Hematopoietic multipotent progenitor cell treated with erythropoietin and hydrocortisone succinate and interleukin-3 and kit ligand, for 4 days (in vitro differentiated cells): ENCODE measurements around the gene ROR1.
"Not testable (repeated sequence)": the region's sequence is repeated elsewhere in the genome, so short reads cannot be mapped to it uniquely, and the experiment has no call there.

Experiments used
- DNase-seq: peaks from one replicate; pipeline ENCODE4 v3.0.0-alpha.2; 2015

ROR1 gene

GRCh38 chr1:63759778-63760177 is 14.0 kb upstream of the ROR1 start:
- no peak for DNase-seq

- DNase-seq = no peak
Measured at GRCh38 chr1:63770381-63770780, 3.4 kb upstream of the ROR1 start.

DNA sequence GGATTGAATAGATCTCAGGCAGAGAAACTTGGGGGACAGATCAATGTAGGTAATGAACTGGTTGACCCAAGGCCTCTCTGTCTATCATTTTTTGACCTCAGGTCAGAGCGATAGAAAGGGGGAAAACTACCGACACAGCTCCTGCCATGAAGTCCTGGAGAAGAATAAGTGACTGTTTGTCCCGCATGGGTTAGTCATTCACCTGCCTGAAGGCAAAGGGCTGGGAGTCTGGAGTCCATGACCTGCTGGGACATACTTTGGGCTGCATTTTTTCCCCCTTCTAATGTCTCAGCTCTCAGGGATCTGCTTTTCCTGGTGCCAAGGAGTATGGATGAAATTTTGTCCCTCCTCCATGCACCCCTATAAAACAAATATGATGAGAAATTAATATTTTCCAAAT is 1.6 kb upstream of the ROR1 start:
- DNase-seq = no peak

GRCh38 chr1:63772876-63773275 is 941 bp upstream of the ROR1 start:
- DNase-seq = no peak

- no peak for DNase-seq
Measured at GRCh38 chr1:63773496-63773814, 362 bp upstream of the ROR1 start.

- peak; percentile 33 for DNase-seq
Measured at GRCh38 chr1:63774617-63775417, 1.0 kb downstream of the ROR1 start.

GRCh38 chr1:63775418-63776127 is 1.8 kb downstream of the ROR1 start:
- no peak for DNase-seq

DNA sequence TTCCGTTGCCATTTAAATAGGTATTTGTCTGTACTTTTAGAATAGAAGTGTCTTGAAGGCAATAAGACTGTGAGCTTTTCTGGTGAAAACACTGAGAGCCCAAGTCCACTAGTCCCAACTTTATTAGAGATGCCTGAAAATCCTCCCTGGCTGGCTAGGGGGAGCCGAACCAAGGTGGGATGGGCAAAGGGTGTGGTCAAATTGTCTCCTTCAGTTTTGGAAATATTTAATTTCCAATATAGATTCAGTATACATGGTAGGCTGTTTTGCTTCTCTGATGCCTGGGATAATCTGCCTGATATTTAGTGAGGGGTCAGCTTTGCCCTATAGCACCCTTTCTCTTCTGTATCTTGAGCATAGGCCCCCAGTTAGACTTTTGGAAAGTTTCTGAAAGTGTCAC is 3.5 kb downstream of the ROR1 start:
- DNase-seq = no peak

DNA sequence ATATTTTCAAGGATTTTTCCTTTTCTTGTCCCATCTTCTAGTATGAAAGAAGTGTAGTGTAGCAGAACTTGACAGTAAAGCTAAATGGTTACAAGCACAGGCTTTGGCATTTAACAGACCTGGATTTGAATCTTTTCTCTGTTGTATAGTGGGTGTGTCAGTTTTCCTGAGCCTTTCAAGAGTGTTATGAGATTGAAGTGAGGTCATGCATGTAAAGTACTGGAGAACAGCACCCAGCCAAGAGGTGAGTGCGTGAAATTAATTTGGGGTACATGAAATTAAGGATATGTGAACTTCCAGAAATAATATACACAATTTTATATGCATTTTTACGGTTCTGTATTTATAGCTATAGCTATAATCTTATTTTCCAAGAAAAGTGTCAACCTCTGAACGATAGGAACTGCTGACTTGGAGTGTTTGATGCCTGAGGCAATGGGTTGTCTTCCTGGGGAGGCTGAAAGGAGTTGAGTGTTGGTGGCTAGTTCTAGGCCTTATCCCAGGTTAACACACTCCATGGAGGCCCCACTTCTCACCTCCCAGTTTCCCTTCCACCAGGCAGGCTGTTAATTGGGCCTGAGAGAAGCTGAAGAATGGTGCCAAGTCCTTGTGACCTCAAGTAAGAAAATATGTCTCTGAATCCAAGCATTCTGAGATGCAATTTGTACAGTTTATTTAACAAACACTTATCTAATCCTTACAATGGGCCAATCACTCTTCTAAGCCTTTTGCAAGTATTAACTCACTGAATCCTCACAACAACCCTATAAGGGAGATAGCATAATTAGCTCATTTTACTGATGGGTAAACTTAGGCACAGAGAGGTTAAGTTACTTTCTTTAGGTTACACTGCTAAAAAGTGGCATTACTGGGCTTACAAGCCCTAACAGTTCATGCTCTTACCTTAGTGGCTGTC is 4.4 kb downstream of the ROR1 start:
- no peak for DNase-seq

DNA sequence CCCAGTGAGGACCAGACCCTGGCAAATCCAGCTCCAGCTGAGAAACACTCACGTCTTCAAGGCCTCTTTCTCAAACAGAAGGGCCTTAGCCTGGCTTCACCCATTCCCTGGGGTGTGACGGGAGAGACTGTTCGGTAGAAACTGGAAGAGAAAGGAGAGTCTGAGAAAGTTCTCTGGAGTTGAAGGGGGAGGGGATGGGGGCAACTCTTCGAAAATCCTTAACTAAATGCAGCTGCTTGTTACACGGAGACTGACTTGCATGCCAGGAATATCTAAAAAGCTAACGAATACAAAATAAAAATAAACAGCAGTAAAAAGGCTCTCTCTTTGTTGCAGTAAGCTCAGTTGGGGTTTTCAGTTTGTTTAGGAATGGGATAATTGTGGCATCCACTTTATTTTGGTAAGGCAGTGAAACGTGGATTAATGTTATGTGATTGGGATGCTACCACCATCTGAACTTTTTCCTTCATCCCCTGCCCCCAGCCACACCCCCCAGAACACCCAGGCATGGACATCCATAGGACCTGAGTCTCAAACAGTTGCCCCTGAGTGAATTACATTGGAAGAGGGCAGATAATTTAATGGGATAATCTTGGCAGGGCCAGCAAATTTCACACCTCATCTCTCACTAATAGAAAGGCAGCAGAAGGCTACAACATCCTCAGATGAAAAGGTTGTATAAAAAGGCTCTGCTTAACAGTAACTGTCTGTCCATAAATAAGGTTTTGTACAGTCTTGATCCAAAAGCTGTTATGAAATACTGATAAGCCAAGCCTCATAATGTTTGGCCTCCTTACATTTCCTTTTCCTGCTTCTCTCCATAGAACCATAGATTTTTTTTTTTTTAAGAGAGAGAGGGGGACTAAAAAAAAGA is 5.8 kb downstream of the ROR1 start:
- DNase-seq = no peak

- no peak for DNase-seq
Measured at GRCh38 chr1:63780565-63780964, 6.7 kb downstream of the ROR1 start.

- DNase-seq = no peak
Measured at GRCh38 chr1:63782982-63783381, 9.2 kb downstream of the ROR1 start.

DNA sequence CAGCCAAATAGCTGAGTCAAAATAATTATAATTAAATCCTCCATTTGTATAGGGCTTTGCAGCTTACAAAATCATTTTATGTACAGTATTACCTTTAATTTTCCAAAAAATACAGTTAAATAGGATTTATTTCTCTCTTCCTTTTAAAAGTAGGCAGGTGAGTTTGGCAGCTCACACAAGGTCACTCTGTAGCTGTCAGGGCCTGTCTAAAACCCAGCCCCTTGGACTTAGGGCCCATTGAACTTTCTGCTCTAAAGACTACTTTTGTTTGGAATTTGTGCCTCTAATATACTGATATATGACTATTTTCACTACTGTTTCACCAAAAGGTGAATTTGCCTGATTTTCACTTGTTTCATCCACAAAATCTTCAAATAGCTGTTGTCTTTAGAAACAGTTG is 10.3 kb downstream of the ROR1 start:
- DNase-seq = no peak

DNA sequence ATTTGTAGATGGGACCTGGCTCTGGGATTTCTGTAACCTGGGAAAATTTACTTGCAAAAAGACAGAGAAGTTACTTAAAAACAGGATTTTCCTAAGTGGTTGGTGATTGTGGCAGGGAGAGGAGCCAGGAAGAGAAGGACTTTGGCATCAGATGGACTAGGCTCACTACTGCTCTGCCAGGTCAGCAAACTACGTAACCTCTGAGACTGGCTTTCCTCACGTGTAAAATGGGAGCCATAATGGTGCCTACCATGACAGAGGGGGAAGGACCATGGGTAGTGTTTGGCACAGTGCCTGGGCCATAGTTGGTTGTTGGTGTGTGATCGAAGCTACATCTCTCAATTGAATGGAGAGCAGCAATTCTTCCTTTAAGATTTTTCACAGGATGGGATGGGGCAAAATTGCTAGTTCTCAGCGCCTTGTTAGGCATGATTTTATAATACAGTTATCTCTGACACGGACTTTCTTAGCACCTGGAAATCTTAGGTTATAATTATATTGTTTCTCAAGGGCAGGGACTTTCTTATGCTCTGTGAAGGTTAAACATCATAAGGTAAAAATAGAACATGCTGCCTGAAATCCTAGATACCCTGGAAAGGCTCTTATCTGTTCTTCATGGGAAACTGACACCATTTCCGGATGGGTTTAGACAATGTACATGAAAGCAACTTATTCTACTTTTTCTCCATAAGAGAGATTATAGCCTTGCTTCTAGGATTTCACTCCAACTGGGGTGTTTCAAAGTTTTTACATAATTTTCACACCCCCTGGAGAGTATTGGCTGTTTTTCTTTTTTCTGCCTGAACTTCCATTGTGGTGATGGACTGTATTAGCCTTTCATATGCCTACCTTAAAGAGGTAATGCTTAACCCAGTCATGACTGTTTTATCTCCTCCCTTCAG is 10.9 kb downstream of the ROR1 start:
- DNase-seq = no peak

DNA sequence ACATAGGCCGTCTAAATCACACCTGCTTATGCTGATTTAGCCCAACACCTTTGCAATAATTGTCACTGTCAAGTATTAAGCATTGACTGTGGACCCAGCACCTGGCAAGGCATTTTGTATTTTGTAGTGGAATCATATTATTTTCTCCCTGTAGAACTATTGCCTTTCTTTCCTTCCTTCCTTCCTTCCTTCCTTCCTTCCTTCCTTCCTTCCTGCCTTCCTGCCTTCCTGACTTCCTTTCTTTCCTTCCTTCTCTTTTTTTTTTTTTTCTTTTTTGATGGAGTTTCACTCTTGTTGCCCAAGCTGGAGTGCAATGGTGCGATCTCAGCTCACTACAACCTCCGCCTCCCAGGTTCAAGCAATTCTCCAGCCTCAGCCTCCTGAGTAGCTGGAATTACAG is 13.5 kb downstream of the ROR1 start:
- DNase-seq = not testable (repeated sequence)

DNA sequence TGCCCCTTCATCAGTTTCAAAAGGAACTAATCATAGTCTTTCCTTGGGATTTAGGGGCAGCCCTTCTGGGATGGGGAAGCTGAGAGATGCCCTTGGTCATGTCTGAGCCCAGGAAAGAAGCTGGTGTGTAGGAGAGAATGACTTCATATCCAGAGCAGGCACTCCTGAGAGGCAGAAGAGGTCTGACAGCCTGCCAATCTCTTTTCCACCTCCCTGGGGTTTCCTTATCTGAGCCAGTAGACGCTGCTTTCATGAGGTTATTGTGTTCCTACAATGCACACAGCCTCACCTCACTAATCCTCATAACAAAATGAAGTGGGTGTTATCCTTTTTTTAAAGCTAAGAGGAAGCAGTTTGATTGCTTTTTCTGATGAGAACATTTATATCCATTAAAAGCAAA is 14.1 kb downstream of the ROR1 start:
- no peak for DNase-seq

DNA sequence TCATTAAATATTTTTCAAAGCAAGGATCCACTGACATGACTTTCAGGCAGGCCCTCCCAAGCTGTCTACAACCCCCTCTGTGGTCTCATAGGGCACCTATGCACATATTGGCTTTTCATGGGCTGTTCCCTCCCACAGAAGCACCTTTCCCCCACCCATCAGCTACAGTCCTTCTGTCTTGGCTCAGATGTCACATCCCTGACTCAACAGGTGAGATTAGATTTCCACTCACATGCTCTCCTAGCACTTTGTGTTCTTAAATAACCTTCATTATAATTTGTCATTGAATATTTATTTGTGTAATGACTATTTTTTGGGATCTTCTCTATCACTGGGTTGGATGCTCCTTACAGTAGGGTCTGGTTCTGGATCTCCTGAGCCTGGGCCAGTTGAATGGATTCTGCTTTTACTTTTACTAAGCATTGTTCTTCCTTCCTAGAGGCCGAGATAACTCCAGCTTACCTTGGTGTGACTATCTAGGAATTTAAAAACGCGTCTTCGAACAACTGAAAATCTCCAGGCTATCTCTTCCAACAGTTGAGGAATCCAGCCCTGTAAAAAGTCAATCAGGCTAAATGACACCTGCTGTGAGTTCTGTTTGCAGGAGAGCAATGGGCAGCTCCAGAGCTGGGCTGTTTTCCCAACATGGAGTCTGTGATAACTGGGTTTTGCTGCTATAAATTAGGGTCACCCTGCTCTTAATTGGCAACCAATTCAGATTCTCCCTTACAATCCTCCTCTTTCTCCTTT is 16.2 kb downstream of the ROR1 start:
- no peak for DNase-seq

GRCh38 chr1:63790989-63791388 is 17.2 kb downstream of the ROR1 start:
- no peak for DNase-seq

- no peak for DNase-seq
Measured at GRCh38 chr1:63792152-63792551, 18.3 kb downstream of the ROR1 start.

DNA sequence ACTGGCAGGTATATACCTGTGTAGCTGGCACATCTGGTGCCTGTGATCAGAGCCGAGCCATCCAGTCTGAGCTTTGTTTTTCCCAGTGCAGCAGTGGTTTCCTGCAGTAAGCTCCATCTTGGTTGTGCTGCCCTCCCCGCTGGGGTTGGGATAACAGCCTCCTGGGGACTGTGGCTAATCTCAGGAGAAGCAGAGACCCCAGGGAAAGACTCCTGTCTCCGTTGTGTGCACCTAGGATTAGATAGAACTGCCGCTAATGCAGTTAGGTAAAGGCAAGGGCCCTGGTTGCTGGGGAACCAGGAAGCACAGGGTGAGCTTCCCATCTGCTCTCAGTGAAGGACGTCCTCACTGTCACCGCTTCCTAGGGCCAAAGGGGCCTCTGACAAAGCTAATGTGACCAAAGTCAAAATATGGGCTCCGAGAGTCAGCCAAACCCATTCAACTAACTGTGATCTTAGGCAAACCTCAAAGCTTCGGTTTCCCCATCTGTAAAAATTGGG is 20.0 kb downstream of the ROR1 start:
- no peak for DNase-seq

GRCh38 chr1:63794354-63794753 is 20.5 kb downstream of the ROR1 start:
- DNase-seq = no peak
